GM12891 (cell line): ENCODE measurements around the gene RAI1.

Experiments
- POLR2A ChIP-seq: IDR thresholded peaks from 2 replicates; pipeline ENCODE4 v1.6.1; 2011; ENCODE audit warnings: low read depth, low read length, control low read depth
- POLR2AphosphoS5 ChIP-seq: IDR thresholded peaks from 2 replicates; pipeline ENCODE4 v1.6.1; 2011; ENCODE audit warnings: low read depth, low read length, control low read depth

- TF ChIP-seq POLR2AphosphoS5 (no peak), POLR2A (no peak)
Measured at GRCh38 chr17:17770632-17771044, 89.4 kb downstream of the RAI1 start.
